ENCODE results near the gene HES7. TPM values are rescaled to one million over a fixed set of nuclear protein-coding genes. Genes with fewer than 3 reads are reported as not detected.

HES7 gene
- total RNA-seq, 1 experiment from 2014 or later: 0.33 TPM

GRCh38 chr17:8142158-8142886 lies 18.4 kb upstream of the HES7 start:
- peaks cover 3% of the 10 kb centered on the region; the same call in 1 of the 2 replicates for H3K27me3 Mint-ChIP-seq (ENCODE audit: low read depth)

More at GRCh38 chr17:8142158-8142886, 18.4 kb upstream of the HES7 start:
- no peak overlapping the region for H3K27ac ChIP-seq (ENCODE audit: insufficient read length, low read depth, low read length)
- no peak overlapping the region for H3K23ac ChIP-seq (ENCODE audit: insufficient read length, low read depth, low read length)
- H3K27ac Mint-ChIP-seq: no peak overlapping the region
- no peak overlapping the region for H3K18ac ChIP-seq (ENCODE audit: insufficient read length, low read depth, low read length)
- H2BK120ac ChIP-seq (ENCODE audit: low read depth, low read length, poor library complexity, severe bottlenecking): no peak overlapping the region
- no peaks in the 10 kb centered on the region for H3K79me2 ChIP-seq (ENCODE audit: insufficient read depth, low read length)
- H3K27me3 ChIP-seq (ENCODE audit: insufficient read depth, low read length): no peaks in the 10 kb centered on the region
- DNase-seq: peak; percentile 33
- no peak overlapping the region for H3K56ac ChIP-seq (ENCODE audit: insufficient read length, low read depth, low read length)
- peaks cover 24 to 67% (median 43%) of the 10 kb centered on the region in 3 experiments for H3K36me3 Mint-ChIP-seq (ENCODE audit: insufficient read depth in 1 of 3, low read depth in 3 of 3)
- H3K9ac ChIP-seq (ENCODE audit: extremely low read depth, insufficient read length, low read length): no peak overlapping the region
- no peaks in the 10 kb centered on the region for H4K20me1 ChIP-seq (ENCODE audit: control insufficient read depth, insufficient read depth, insufficient read length)
- H2BK5ac ChIP-seq (ENCODE audit: insufficient read length, low read length): no peak overlapping the region
- no peak overlapping the region for H2BK20ac ChIP-seq (ENCODE audit: low read depth, low read length, poor library complexity, severe bottlenecking)
- H2BK15ac ChIP-seq (ENCODE audit: low read depth, low read length): no peak overlapping the region
- H3K4me1 ChIP-seq (ENCODE audit: insufficient read depth, low read length): no peaks in the 10 kb centered on the region
- H4K91ac ChIP-seq (ENCODE audit: insufficient read length, low read depth, low read length): no peak overlapping the region
- no peak overlapping the region for H2AK5ac ChIP-seq (ENCODE audit: insufficient read length, low read length)
- H3K9me3 ChIP-seq (ENCODE audit: control insufficient read depth, low read depth, low read length): no peaks in the 10 kb centered on the region
- no peaks in the 10 kb centered on the region for H3K9me3 Mint-ChIP-seq
- H3K14ac ChIP-seq (ENCODE audit: insufficient read depth, low read length): no peak overlapping the region
- WGBS (ENCODE audit: extremely low coverage, insufficient read length, low lambda C conversion rate): no CpG with 5 or more reads among the region's 23 CpGs
- no peak overlapping the region for H4K5ac ChIP-seq (ENCODE audit: insufficient read length, low read depth, low read length)
- no peak overlapping the region for H3K4ac ChIP-seq (ENCODE audit: low read depth, low read length)
- H3K4me3 Mint-ChIP-seq: peak overlapping the region in 1 of 2 experiments; percentile 7; a peak in 1 of 5 replicates
- no peak for TF ChIP-seq CTCF (conservative IDR thresholded peaks at IDR 0.05)
- no peak overlapping the region for H4K8ac ChIP-seq (replicated peaks; ENCODE audit: insufficient read length, low read depth, low read length)
- H3K79me1 ChIP-seq (ENCODE audit: insufficient read depth, low read depth, low read length, poor library complexity, severe bottlenecking): no peaks in the 10 kb centered on the region
- H3K4me2 ChIP-seq (ENCODE audit: insufficient read depth, insufficient read length, low read length): no peak overlapping the region
- peaks cover 8% of the 10 kb centered on the region for H3K23me2 ChIP-seq (ENCODE audit: insufficient read length, low read depth, low read length, poor library complexity, severe bottlenecking)
- 0 out of 4 replicates have a peak, but pooled peaks cover 0 to 2% of the 10 kb centered on the region in 2 experiments for H3K4me1 Mint-ChIP-seq
- no peak overlapping the region for H3T11ph ChIP-seq (ENCODE audit: low read length)
- H2BK12ac ChIP-seq (ENCODE audit: insufficient read length, low read depth, low read length): no peak overlapping the region
- H2AFZ ChIP-seq (ENCODE audit: low read length): no peak overlapping the region

Data from H9 (cell line).